Heart left ventricle (tissue), 13 donors: ENCODE measurements around the gene IKZF1.

Source experiments
- CTCF ChIP-seq, 12 donors: fragments of 200-600 bp; sonication (generic) in 4 of 12; IDR thresholded peaks; one replicate each; pipeline versions ENCODE4 v1.5.0 to v1.8.0; 2018 to 2022; ENCODE audit warnings: antibody characterized with exemption in 12 of 12, mild to moderate bottlenecking in 5 of 12
- POLR2A ChIP-seq, 2 donors: fragments of 450-650 bp; IDR thresholded peaks; one replicate each; pipeline ENCODE4 v1.6.1; 2017; ENCODE audit warnings: antibody characterized with exemption in 2 of 2, mild to moderate bottlenecking in 2 of 2, moderate library complexity in 2 of 2
- donor health status: ischemic (EF 13 %, LVEDD 7.1; RV severe dilation, severe dysfunction).
- donor health status: DM: no; HTN: yes; CAD: no.
- donor health status: DM: no; HTN: no; CAD: no.
- donor health status: ischemic (EF 25% LVEDD 6.9; RV normal size, moderate dysfunction).
- donor health status: ischemic (EF 25% LVEDD 5.7; RV mildly dilated, moderate dysfunction).
- donor health status: ischemic (EF 35%, LVEDD 5.7; RV mildly dilated, moderate dysfunction).
- donor health status: nonischemic (EF 11% LVEDD 7.7; RV severe dilation, severe dysfunction).
- donor health status: DM: yes; HTN: yes; CAD: no.
- donor health status: PGD.
- donor health status: ischemic (EF 29% LVEDD 5.4; RV normal size, mild dysfunction).
- donor health status: nonischemic (EF 23%, LVEDD 6.1; RV moderate dilation, normal function).

- TF ChIP-seq CTCF (IDR thresholded peaks at IDR 0.05) (no peak), POLR2A (IDR thresholded peaks at IDR 0.05) (no peak)
Observed at GRCh38 chr7:50312250-50313162, 8.0 kb downstream of the IKZF1 start.
